LNCAP (cell line): ENCODE results near the gene SIN3A.

ENCODE experiments used
- TF ChIP-seq, protein P1 (sequence below): fragments of 450-650 bp; IDR thresholded peaks from 2 replicates; pipeline ENCODE4 v1.5.1; 2017; ENCODE audit warnings: mild to moderate bottlenecking

SIN3A gene

GRCh38 chr15:75366163-75366562, 85.3 kb downstream of the SIN3A start:
- TF ChIP-seq, protein P1, sequence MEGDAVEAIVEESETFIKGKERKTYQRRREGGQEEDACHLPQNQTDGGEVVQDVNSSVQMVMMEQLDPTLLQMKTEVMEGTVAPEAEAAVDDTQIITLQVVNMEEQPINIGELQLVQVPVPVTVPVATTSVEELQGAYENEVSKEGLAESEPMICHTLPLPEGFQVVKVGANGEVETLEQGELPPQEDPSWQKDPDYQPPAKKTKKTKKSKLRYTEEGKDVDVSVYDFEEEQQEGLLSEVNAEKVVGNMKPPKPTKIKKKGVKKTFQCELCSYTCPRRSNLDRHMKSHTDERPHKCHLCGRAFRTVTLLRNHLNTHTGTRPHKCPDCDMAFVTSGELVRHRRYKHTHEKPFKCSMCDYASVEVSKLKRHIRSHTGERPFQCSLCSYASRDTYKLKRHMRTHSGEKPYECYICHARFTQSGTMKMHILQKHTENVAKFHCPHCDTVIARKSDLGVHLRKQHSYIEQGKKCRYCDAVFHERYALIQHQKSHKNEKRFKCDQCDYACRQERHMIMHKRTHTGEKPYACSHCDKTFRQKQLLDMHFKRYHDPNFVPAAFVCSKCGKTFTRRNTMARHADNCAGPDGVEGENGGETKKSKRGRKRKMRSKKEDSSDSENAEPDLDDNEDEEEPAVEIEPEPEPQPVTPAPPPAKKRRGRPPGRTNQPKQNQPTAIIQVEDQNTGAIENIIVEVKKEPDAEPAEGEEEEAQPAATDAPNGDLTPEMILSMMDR = no peak

- TF ChIP-seq, protein P1 = no peak
Observed at GRCh38 chr15:75364881-75365280, 86.6 kb downstream of the SIN3A start.

DNA sequence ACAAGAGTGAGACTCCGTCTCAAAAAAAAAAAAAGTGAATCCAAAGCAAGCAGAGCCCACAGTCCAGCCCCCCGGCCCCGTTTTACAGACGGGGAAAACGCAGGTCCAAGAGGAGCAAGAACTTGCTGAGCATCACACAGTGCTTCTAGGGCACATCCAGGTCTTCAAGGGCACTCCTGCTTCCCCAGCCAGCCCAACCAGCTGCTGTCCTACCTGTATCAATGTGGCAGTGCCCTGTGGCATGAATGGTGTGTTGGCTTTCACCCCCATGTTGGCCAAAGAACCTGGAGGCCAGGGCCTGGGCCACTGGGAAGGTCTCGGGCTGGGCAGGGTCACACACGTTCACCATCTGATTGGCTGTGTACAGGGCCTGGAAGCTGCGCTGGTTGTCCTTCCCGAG, 87.7 kb downstream of the SIN3A start:
- TF ChIP-seq, protein P1 = no peak

GRCh38 chr15:75362642-75363249, 88.7 kb downstream of the SIN3A start:
- TF ChIP-seq, protein P1 = no peak

DNA sequence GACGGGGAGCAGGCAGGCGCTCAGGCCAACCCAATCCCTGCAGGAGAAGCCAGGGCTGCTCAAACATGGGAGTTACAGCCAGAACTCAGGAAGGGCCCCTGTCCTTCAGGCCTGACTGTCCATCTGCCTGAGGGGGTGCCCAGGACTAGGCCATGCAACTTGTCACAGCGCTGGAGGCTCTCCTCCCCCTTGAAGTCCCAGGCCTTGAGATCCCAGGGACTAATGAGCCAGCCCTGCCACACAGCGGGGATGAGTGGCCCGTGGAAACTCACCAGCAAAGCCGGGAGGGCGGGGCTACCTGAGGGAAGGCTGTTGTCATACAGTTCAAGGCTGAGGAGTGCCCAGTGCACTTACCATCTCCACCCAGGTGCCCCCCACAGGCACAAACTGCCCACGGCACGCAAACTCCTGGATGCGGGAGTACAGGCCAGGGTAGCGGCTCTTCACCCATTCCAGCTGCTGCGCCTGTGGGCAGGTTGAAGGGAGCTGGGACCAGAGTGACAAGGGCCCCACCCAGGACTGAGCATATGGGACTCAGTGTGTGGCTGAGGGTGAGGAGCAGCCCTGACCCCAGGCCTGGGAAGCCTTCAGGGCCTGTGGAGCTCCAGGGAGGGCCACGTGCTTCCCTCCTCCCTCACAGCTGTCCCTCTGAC, 89.4 kb downstream of the SIN3A start:
- TF ChIP-seq, protein P1 = no peak

DNA sequence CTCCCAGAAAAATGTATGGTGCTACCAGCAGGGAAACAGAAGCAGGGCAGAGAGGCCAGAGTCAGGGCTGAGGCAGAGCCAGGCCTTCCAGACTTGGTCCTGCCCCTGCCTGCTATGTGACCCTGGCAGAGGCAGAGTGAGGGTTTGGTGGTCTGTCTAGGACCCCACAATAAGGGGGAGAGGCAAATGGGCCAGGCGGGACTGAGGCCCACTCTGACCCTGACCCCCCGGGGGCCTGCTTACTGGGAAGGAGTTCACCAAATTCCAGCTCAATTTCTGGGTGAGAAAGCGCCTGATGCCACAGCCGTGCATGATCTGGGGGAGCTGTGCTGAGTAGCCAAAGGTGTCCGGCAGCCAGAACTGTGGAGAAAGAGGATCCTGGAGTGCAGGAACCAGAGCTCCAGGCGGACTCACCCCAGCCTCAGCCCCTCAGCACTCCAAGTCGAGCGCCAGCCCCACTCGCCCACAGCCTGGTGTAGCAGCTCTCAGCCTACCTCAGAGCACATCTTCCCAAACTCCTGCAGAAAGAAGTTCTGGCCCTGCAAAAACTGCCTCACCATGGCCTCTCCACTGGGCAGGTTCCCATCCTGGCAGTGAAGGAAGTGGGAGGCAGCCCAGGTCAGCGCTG, 90.0 kb downstream of the SIN3A start:
- TF ChIP-seq, protein P1 = no peak

GRCh38 chr15:75360856-75361255, 90.6 kb downstream of the SIN3A start:
- TF ChIP-seq, protein P1 = no peak
